ENCODE measurements around the gene UMPS. TPM values are rescaled to one million over a fixed set of nuclear protein-coding genes. Genes with fewer than 3 reads are reported as not detected.

UMPS gene
- total and polyA plus RNA-seq, 9 of the 15 experiments (the other 6 are each of a cell fraction or from before 2014, with no cell fraction given) = 28.9 to 91.0 (median 45.9) TPM

- TF ChIP-seq GMEB1 (CRISPR knock-in tag; IDR thresholded peaks at IDR 0.05) = no peak
- TF ChIP-seq ZNF124 (CRISPR knock-in tag; IDR thresholded peaks at IDR 0.05) = no peak
- TF ChIP-seq BCOR (IDR thresholded peaks at IDR 0.05) = no peak
- TF ChIP-seq DMBX1 (CRISPR knock-in tag; IDR thresholded peaks at IDR 0.05; ENCODE audit: borderline replicate concordance) = 0 out of 2 replicates have a peak, but pooled peaks have one; percentile 24
- no peak for TF ChIP-seq MECOM (CRISPR knock-in tag; IDR thresholded peaks at IDR 0.05)
- no peak for TF ChIP-seq ELK3 (CRISPR knock-in tag; IDR thresholded peaks at IDR 0.05)
- TF ChIP-seq HCFC1 (IDR thresholded peaks at IDR 0.05; ENCODE audit: low read depth, low read length) = no peak
- TF ChIP-seq CTCF (IDR thresholded peaks at IDR 0.05 in 2 of 3, conservative IDR thresholded peaks at IDR 0.05 in 1 of 3; ENCODE audit: insufficient read depth in 2 of 3, low read depth in 1 of 3, low read length in 3 of 3) = peak; percentile 79 to 88 (median 83)
- peak; percentile 30; the same call in 1 of the 2 replicates for TF ChIP-seq ZNF316 (IDR thresholded peaks at IDR 0.05)
- no peak for TF ChIP-seq TGIF2 (CRISPR knock-in tag; IDR thresholded peaks at IDR 0.05)
- TF ChIP-seq ELF4 (CRISPR knock-in tag; IDR thresholded peaks at IDR 0.05) = no peak
- TF ChIP-seq MAZ (CRISPR knock-in tag; conservative IDR thresholded peaks at IDR 0.05 in 1 of 2, IDR thresholded peaks at IDR 0.05 in 1 of 2) = no peak
- no peak for TF ChIP-seq ZNF384 (IDR thresholded peaks at IDR 0.05; ENCODE audit: low read depth, low read length)
- peak; percentile 44; the same call in 1 of the 2 replicates for TF ChIP-seq SPI1 (IDR thresholded peaks at IDR 0.05; ENCODE audit: borderline replicate concordance, low read depth, low read length)
- TF ChIP-seq PHF8 (IDR thresholded peaks at IDR 0.05; ENCODE audit: borderline replicate concordance, low read length) = no peak
- no peak for TF ChIP-seq RBM22 (IDR thresholded peaks at IDR 0.05; ENCODE audit: low read depth, low read length, poor library complexity, severe bottlenecking)
- no peak for TF ChIP-seq ZNF445 (CRISPR knock-in tag; IDR thresholded peaks at IDR 0.05; ENCODE audit: low read depth)
- TF ChIP-seq KLF1 (tag; IDR thresholded peaks at IDR 0.05) = no peak
- TF ChIP-seq ZNF324 (CRISPR knock-in tag; IDR thresholded peaks at IDR 0.05) = no peak
- no peak for TF ChIP-seq GTF2F1 (IDR thresholded peaks at IDR 0.05; ENCODE audit: low read depth, low read length)
- TF ChIP-seq RAD21 (CRISPR knock-in tag; conservative IDR thresholded peaks at IDR 0.05 in 1 of 2, IDR thresholded peaks at IDR 0.05 in 1 of 2) = peak; percentile 86 to 93
- TF ChIP-seq ARNT (IDR thresholded peaks at IDR 0.05) = no peak
- no peak for TF ChIP-seq TEAD4 (IDR thresholded peaks at IDR 0.05; ENCODE audit: low read length)
- TF ChIP-seq TEAD4 (CRISPR knock-in tag; IDR thresholded peaks at IDR 0.05; ENCODE audit: borderline replicate concordance) = no peak
- TF ChIP-seq RCOR1 (IDR thresholded peaks at IDR 0.05; ENCODE audit: borderline replicate concordance in 1 of 2, low read depth in 2 of 2, low read length in 2 of 2) = no peak
Measured at GRCh38 chr3:124688581-124689454, 41.4 kb upstream of the UMPS start (continued).
